Large intestine (tissue), 3 donors: ENCODE measurements around the gene DENND2D. TPM values are rescaled to one million over a fixed set of nuclear protein-coding genes. Genes with fewer than 3 reads are reported as not detected.
A peak's percentile ranks its signal among the peaks of the same experiment; 100 is the strongest.

Source experiments
- DNase-seq, 2 donors: peaks; one replicate each; pipeline versions ENCODE4 v3.0.0 to v3.0.0-alpha.2; 2013
- H3K27ac ChIP-seq: one replicate; pipeline ENCODE4 v1.5.1; 2013; ENCODE audit warnings: low read length
- H3K27me3 ChIP-seq: 2 replicates; pipeline ENCODE4 v1.6.1; 2013; ENCODE audit warnings: low read length; ENCODE audit not compliant: control insufficient read depth, insufficient read depth
- H3K36me3 ChIP-seq: 2 replicates; pipeline ENCODE4 v1.6.1; 2013; ENCODE audit warnings: low read length; ENCODE audit not compliant: control insufficient read depth, insufficient read depth
- H3K4me1 ChIP-seq: one replicate; pipeline ENCODE4 v1.6.1; 2013; ENCODE audit warnings: low read length; ENCODE audit not compliant: control insufficient read depth, insufficient read depth
- H3K4me3 ChIP-seq: one replicate; pipeline ENCODE4 v1.5.1; 2013; ENCODE audit warnings: low read length
- H3K9me3 ChIP-seq: one replicate; pipeline ENCODE4 v1.6.1; 2013; ENCODE audit warnings: mild to moderate bottlenecking, low read depth, low read length, moderate library complexity; ENCODE audit not compliant: control insufficient read depth
- WGBS: methylation state at CpG from one replicate; pipeline ENCODE4 v1.1.5; 2013; ENCODE audit warnings: low lambda C conversion rate; ENCODE audit not compliant: insufficient coverage; 5-methylcytosine and 5-hydroxymethylcytosine counted together
- polyA plus RNA-seq: library from polyadenylated mRNA; unstranded; fragments of 120-200 nt; gene quantifications from one replicate; pipeline ENCODE4 v1.2.1, GENCODE V29; 2013

Gene DENND2D
- polyA plus RNA-seq, 1 donor: 40.0 TPM

DNA sequence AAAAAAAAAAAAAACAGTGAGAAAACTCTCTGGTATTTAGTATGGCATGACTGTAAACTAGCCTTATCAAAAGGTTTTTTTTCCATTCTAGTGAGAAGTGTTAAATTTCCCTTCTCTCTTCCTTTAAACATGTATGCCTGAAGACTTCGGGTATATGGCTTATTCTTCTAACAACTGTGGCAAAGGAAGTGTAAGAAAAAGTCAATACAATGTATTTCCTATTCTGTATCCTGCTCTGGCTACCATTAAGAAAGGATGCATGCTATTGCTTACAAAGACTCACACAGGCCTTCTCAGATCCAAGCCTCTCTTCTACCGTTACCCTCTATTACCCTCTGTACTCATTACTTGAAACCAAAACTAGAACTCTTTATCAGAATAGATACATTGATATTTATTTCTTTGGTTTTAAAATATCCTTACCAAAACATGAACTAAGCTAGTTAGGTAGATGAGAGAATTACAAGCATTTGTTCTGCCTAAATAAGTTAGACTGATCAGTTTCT is 52.0 kb downstream of the DENND2D start:
- Histone ChIP-seq H3K36me3 (peaks cover 35% of the 10 kb centered on the region), H3K4me1 (no peaks in the 10 kb centered on the region), H3K27me3 (no peaks in the 10 kb centered on the region), H3K4me3 (no peak overlapping the region), H3K9me3 (no peaks in the 10 kb centered on the region), H3K27ac (no peak overlapping the region)
- 100% methylated on average over 2 of the region's 2 CpGs for WGBS
- no peak for DNase-seq

DNA sequence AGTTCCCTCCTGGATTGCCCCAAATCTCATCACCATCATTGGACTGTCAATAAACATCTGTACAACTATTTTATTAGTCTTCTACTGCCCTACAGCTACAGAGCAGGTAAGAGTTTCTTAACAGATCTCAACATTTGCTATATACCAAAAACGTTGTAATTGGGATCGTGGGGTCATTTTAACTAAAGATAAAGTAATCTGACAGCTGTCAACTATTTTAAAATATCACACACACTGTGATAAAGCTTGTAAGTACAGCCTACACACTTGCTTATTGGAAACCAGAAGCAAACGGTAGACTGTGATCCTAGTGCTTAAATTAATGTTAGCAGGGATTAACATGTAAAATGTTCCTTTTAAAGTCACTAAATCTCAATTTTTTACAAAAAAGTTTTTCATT is 52.5 kb downstream of the DENND2D start:
- H3K36me3 ChIP-seq: peaks cover 31% of the 10 kb centered on the region
- H3K4me3 ChIP-seq: no peak overlapping the region
- no peak for DNase-seq
- H3K9me3 ChIP-seq: no peaks in the 10 kb centered on the region
- WGBS: 100% methylated on average over 1 of the region's 3 CpGs
- H3K4me1 ChIP-seq: no peaks in the 10 kb centered on the region
- no peak overlapping the region for H3K27ac ChIP-seq
- no peaks in the 10 kb centered on the region for H3K27me3 ChIP-seq

DNA sequence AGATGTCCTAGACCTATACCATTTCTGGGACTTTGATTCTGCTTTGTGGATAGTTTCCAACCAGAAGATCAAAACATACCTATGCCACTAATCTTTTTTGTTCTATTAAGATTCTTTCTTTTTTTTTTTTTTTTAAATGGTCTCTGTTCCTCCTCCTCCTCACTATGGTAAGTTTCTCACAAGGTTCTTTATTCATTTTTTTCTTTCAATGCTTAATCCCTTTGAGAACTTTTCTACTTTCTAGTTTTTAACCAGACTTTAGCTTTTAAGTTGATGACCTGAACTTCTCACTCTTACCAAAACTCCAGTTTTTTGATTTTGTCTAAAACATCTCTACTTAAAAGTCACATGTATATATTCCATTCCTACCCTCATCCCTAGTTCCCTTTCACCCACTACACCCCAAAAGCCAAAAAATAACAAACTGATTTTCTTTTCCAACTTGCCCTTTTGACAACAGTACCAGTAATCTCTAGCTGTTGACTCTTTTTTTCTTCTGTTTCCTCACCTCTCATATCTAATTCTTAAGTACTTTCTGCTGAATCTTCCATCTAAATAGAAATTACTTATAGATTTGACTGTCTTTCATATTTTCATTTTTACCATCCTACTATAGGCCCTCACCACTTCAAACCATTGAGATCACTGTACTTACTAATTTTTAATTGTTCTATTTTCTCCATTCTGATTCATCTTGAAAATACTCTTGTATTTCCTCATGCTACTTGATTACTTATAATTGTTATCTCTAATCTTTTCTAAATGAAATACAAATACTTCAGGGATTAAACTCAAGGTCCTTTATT is 54.3 kb downstream of the DENND2D start:
- no peak for DNase-seq
- Histone ChIP-seq H3K36me3 (peaks cover 24% of the 10 kb centered on the region), H3K27ac (no peak overlapping the region), H3K27me3 (no peaks in the 10 kb centered on the region), H3K4me1 (peaks cover 6% of the 10 kb centered on the region), H3K9me3 (no peaks in the 10 kb centered on the region), H3K4me3 (no peak overlapping the region)

DNA sequence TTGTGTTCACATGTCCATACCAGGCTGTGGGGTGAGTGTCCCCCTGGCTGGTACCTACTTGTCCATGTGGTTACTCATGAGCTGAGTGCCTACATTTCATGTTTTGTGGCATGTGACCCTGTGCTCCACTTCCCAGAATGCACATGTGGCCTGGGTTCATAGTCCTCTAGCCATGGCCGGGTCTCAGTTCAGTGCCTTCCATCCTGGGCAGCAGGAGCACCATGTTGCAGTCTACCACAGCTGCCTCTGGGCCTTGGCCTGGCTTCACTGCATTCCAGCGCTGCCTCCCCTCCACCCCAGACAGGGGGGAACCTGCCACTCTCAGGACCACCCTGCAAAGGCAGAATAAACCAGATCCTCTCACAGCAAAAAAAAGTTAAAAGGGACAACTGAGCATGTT is 54.9 kb downstream of the DENND2D start:
- Histone ChIP-seq H3K4me3 (no peak overlapping the region), H3K4me1 (peaks cover 6% of the 10 kb centered on the region), H3K36me3 (peaks cover 19% of the 10 kb centered on the region), H3K27ac (no peak overlapping the region), H3K27me3 (no peaks in the 10 kb centered on the region), H3K9me3 (no peaks in the 10 kb centered on the region)
- peak; percentile 7 to 40 for DNase-seq
- WGBS: no CpG with 5 or more reads among the region's 2 CpGs

DNA sequence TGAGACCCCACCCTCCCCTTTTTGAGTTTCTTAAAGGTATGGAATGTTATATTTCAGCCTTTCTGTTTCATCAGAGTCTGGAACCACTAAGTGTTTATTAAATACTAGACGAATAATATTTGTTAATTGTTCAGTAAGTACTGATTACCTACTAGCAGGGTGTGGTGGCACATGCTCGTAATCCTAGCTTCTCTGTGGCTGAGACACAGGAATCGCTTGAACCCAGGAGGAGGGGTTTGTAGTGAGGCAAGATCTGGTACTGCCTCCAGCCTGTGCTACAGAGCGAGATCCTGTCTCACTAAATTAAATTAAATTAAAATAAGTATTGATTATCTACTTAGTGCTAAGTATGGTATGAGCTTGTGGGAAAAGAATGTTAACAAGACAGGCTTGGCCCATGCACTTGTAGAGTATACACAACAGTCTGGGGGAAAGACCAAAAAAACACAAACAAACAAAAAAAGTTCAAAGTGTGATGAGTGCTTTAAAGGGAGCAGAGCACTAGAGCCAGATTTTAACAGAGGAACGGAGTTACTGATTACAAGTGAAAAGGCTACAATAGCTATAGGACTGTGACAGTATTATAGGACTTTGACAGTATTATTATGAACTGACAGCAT is 58.0 kb downstream of the DENND2D start:
- no peaks in the 10 kb centered on the region for H3K27me3 ChIP-seq
- peaks cover 6% of the 10 kb centered on the region for H3K4me1 ChIP-seq
- H3K27ac ChIP-seq: peak overlapping the region; percentile 88
- no peaks in the 10 kb centered on the region for H3K9me3 ChIP-seq
- DNase-seq: peak; percentile 32 to 66
- WGBS: 63% methylated on average over 1 of the region's 5 CpGs
- no peak overlapping the region for H3K4me3 ChIP-seq
- peaks cover 3% of the 10 kb centered on the region for H3K36me3 ChIP-seq

DNA sequence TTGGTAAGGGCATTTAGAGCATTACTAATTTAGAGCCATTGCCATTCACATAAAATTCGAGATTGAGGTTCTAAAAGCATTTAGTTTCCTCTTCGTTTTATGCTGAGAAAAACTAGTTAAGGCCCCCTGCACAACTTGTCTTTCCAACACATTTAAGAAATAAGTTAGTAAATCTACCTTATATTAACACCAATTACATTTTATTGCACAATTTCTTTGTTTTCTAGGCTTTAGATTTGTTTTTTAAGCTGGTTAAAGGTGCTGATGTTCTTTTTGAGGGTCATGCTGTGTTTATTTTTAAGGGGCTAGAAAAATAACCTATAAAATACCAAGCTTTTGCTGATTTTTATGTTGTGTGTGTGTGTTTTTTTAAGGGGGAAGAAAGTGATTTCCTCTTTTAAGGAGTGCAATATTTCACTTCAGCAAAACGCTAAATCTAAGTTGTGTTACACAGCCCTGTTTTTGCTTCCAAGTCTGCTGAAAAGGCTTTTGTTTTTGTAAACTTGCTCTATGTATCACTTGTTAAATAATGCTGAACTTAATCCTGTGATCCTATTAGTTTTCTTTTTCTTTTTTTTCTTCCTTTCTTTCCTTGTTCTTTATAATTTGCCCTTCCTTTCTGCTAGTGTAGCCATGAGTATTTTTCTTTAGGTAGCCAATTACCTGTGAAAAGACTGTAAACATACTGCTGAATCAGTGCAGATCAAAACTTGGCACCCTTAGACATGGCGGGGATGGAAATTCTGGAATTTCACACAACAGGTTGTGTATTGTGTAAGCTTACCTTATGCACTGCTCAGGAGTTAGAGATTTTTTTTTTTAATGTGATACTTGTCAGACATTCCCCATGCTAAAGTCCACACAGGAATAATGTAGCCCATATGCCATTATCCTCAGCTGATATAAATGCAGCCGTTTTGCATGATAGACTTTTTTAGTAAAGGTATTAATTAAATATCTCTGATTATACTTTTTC is 58.9 kb downstream of the DENND2D start:
- Histone ChIP-seq H3K4me1 (peaks cover 6% of the 10 kb centered on the region), H3K27me3 (no peaks in the 10 kb centered on the region), H3K27ac (peak overlapping the region; percentile 88), H3K9me3 (no peaks in the 10 kb centered on the region), H3K36me3 (peaks cover 3% of the 10 kb centered on the region), H3K4me3 (peak overlapping the region; percentile 78)
- 17% methylated on average over 1 of the region's 5 CpGs for WGBS
- peak; percentile 44 to 77 for DNase-seq

DNA sequence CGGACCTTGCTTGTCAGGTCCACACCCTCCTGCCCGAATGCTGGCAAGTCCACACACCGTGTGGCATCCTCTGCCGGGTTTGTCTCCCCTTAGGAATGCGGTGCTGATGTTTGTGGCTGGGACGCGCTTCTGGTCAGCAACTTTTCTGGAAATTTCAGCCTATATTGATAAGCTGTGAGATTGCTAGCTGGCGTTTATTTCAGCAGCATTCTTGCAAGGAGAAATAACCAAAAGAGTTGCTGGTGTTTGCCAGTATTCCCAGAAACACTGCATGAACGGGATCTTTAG is 59.8 kb downstream of the DENND2D start:
- no peaks in the 10 kb centered on the region for H3K27me3 ChIP-seq
- no peaks in the 10 kb centered on the region for H3K9me3 ChIP-seq
- H3K36me3 ChIP-seq: peaks cover 6% of the 10 kb centered on the region
- peak overlapping the region; percentile 88 for H3K27ac ChIP-seq
- no CpG with 5 or more reads among the region's 9 CpGs for WGBS
- H3K4me3 ChIP-seq: peak overlapping the region; percentile 78
- no peak for DNase-seq
- peaks cover 6% of the 10 kb centered on the region for H3K4me1 ChIP-seq

DNA sequence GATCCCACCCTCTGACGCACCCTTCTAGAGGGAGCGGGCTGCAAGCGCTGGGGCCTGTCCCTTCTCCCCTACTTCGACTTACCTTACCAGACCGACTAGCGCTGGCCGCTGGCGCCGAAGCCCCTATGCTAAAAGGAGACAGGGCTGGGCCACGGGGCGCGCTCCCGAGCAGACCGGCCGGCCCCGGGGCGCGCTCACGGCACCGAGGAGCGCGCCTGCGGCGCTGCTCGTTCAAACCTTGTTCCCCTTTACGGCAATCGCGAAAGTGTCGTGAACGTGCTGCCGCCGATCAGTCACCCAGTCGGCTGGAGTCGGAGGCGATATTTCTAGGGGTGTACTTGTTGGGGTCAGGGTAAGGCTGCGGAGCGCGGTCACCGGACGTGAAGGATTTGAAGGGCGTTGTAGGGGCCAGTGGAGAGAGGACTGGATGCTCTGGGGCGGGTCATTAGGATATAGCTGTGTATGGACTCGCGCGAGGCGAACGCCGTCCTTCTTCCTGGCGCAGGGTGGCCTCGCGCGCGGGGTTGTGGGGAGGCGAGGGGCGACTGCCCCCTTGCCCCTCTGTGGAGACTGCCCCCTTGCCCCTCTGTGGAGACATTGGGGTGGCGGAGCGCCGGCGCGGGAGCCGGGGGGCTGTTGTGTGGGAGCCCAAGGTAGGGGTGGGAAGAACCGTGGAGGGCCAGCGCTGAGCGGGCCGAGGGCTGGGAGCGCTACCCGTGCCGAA is 60.3 kb downstream of the DENND2D start, which contains the start of the genes CEPT1 and DRAM2:
Gene CEPT1, plus strand, starts transcription at position 268 of the 724 bp plus-strand sequence. CDS start 7,492 bp downstream, outside the sequence.
Gene DRAM2, minus strand, starts transcription at position 138 of the 724 bp plus-strand sequence. CDS start 8,539 bp downstream, outside the sequence.
- H3K27me3 ChIP-seq: no peaks in the 10 kb centered on the region
- no CpG with 5 or more reads among the region's 68 CpGs for WGBS
- H3K9me3 ChIP-seq: no peaks in the 10 kb centered on the region
- DNase-seq: peak; percentile 97 to 98
- H3K4me3 ChIP-seq: peak within 1 kb of the TSS; percentile 78
- H3K36me3 ChIP-seq: peaks cover 10% of the 10 kb centered on the region
- peaks cover 6% of the 10 kb centered on the region for H3K4me1 ChIP-seq
- peak within 1 kb of the TSS; percentile 88 for H3K27ac ChIP-seq

DNA sequence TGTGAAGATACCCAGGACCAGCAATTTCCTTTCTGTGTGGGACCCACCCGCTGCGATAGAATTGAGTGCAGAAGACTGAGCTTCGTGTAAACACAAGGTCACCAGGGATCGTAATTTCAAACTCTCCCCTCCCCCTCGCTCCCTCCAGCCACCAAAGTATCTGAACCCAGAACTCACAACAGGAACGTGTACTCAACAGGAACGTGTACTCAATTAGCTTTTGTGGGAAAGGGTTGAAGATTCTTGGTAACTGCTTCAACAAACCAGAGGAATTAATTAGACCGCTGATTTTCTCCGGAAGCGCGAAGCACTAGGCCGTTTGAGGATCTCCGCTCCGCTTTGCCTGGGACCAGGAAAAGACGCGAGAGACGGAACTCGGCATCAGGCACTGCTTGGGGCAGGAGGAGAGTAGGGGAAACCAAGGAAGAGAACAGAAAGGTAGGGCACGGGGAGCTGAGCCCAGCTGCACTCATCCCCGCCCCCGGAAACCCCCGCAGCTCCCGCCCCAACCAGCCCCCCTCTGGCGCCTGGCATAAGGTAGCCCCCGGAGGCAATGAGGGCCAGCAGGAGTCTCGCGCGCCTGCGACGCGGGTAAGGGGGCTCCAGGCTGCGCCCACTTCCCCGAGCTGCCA is 61.0 kb downstream of the DENND2D start:
- Histone ChIP-seq H3K27me3 (no peaks in the 10 kb centered on the region), H3K4me1 (peaks cover 6% of the 10 kb centered on the region), H3K4me3 (peak overlapping the region; percentile 78), H3K36me3 (peaks cover 14% of the 10 kb centered on the region), H3K9me3 (no peaks in the 10 kb centered on the region), H3K27ac (peak overlapping the region; percentile 88)
- peak; percentile 42 to 74 for DNase-seq
- no CpG with 5 or more reads among the region's 33 CpGs for WGBS
